WTC11 (cell line): ENCODE measurements around the gene PAPLN. TPM values are rescaled to one million over a fixed set of nuclear protein-coding genes. Genes with fewer than 3 reads are reported as not detected.

Experiments used
- ATAC-seq: fragments of 200-7000 bp; cut with Tn5 transposase; 2 replicates; pipeline ENCODE4 v1.10.0; 2021; ENCODE audit warnings: mild to moderate bottlenecking, moderate library complexity
- CTCF ChIA-PET: fragments of 300-600 bp; sonication (Branson Sonifier 250); formaldehyde crosslinking; loops from one replicate; lab custom pipeline; 2021; ENCODE audit warnings: antibody characterized with exemption; lab: Charles Lee
- POLR2A ChIA-PET: fragments of 350-600 bp; sonication (Branson Sonifier 250); formaldehyde crosslinking; loops from one replicate; lab custom pipeline; 2021; ENCODE audit warnings: antibody characterized with exemption; lab: Charles Lee
- DNase-seq: peaks from one replicate; pipeline ENCODE4 v3.0.0; 2021; ENCODE audit warnings: low spot score
- H3K27ac Mint-ChIP-seq: 2 replicates; pipeline ENCODE4 v1.8.0; 2021; ENCODE audit warnings: mixed read lengths
- H3K27me3 Mint-ChIP-seq: 2 replicates; pipeline ENCODE4 v1.8.0; 2021; ENCODE audit warnings: low read depth, mild to moderate bottlenecking, moderate library complexity, mixed read lengths
- H3K36me3 Mint-ChIP-seq: 2 replicates; pipeline ENCODE4 v1.8.0; 2021; ENCODE audit warnings: mixed read lengths
- H3K4me1 Mint-ChIP-seq: 2 replicates; pipeline ENCODE4 v1.8.0; 2022; ENCODE audit warnings: mixed read lengths
- H3K4me3 Mint-ChIP-seq: 2 replicates; pipeline ENCODE4 v1.8.0; 2021; ENCODE audit warnings: mild to moderate bottlenecking, moderate library complexity, mixed read lengths
- H3K9me3 Mint-ChIP-seq: 2 replicates; pipeline ENCODE4 v1.8.0; 2021; ENCODE audit warnings: mixed read lengths
- ELF4 ChIP-seq: sonication (generic); formaldehyde crosslinking; IDR thresholded peaks from 2 replicates; pipeline ENCODE4 v1.8.1; 2022; ENCODE audit warnings: low read depth, mild to moderate bottlenecking, moderate library complexity, missing genetic modification reagents
- NFYB ChIP-seq: sonication (generic); formaldehyde crosslinking; conservative IDR thresholded peaks from 2 replicates; pipeline ENCODE4 v1.8.0; 2022; ENCODE audit warnings: low read depth, missing genetic modification reagents
- TP53 ChIP-seq: sonication (generic); formaldehyde crosslinking; IDR thresholded peaks from 2 replicates; pipeline ENCODE4 v1.8.1; 2023; ENCODE audit warnings: mild to moderate bottlenecking, missing genetic modification reagents
- total RNA-seq: library from RNA; stranded (reverse); gene quantifications from 3 replicates; pipeline ENCODE4 v1.2.3, GENCODE V29; 2021
- TF ChIP-seq, protein P1 (sequence below): sonication (generic); formaldehyde crosslinking; IDR thresholded peaks from 2 replicates; pipeline ENCODE4 v1.8.0; 2023; ENCODE audit warnings: missing genetic modification reagents
- TF ChIP-seq, protein P2 (sequence below): sonication (generic); formaldehyde crosslinking; conservative IDR thresholded peaks from 2 replicates; pipeline ENCODE4 v1.8.1; 2022; ENCODE audit warnings: mild to moderate bottlenecking, missing genetic modification reagents
- TF ChIP-seq, protein P3 (sequence below): sonication (generic); formaldehyde crosslinking; IDR thresholded peaks from 2 replicates; pipeline ENCODE4 v1.8.0; 2023; ENCODE audit warnings: mild to moderate bottlenecking, missing genetic modification reagents
- TF ChIP-seq, protein P4 (sequence below): fragments of 250-450 bp; sonication (Bioruptor Pico); IDR thresholded peaks from 2 replicates; pipeline ENCODE4 v1.9.0; 2021; ENCODE audit warnings: mild to moderate bottlenecking, borderline replicate concordance
- TF ChIP-seq, protein P5 (sequence below): sonication (generic); formaldehyde crosslinking; conservative IDR thresholded peaks from 2 replicates; pipeline ENCODE4 v1.8.1; 2023; ENCODE audit warnings: mild to moderate bottlenecking, low read depth, missing genetic modification reagents, moderate library complexity
- TF ChIP-seq, protein P6 (sequence below): sonication (generic); formaldehyde crosslinking; IDR thresholded peaks from 2 replicates; pipeline ENCODE4 v1.8.1; 2022; ENCODE audit warnings: missing genetic modification reagents, borderline replicate concordance
- TF ChIP-seq, protein P7 (sequence below): fragments of 250-450 bp; sonication (Bioruptor Pico); IDR thresholded peaks from 2 replicates; pipeline ENCODE4 v1.9.0; 2021; ENCODE audit warnings: mild to moderate bottlenecking
- TF ChIP-seq, protein P8 (sequence below): sonication (generic); formaldehyde crosslinking; IDR thresholded peaks from 2 replicates; pipeline ENCODE4 v1.8.1; 2023; ENCODE audit warnings: mild to moderate bottlenecking, missing genetic modification reagents, borderline replicate concordance
- TF ChIP-seq, protein P9 (sequence below): sonication (generic); formaldehyde crosslinking; IDR thresholded peaks from 2 replicates; pipeline ENCODE4 v1.8.1; 2022; ENCODE audit warnings: mild to moderate bottlenecking, moderate library complexity, missing genetic modification reagents
- TF ChIP-seq, protein P10 (sequence below): sonication (generic); formaldehyde crosslinking; IDR thresholded peaks from 2 replicates; pipeline ENCODE4 v1.8.1; 2022; ENCODE audit warnings: low read depth, missing genetic modification reagents, borderline replicate concordance

The PAPLN gene
- total RNA-seq, 1 experiment from 2014 or later, result 9.3 TPM

DNA sequence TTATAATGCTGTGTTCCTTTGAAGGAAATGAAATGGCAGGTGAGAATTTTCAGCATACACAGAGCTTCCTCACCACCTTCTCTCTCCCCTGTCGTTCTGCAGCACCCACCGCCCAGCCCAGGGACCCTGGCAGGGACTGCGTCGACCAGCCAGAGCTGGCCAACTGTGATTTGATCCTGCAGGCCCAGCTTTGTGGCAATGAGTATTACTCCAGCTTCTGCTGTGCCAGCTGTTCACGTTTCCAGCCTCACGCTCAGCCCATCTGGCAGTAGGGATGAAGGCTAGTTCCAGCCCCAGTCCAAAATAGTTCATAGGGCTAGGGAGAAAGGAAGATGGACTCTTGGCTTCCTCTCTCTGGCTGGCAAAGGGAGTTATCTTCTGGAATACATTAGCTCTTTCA, 35.1 kb downstream of the PAPLN start (continued):
- TF ChIP-seq, protein P1, sequence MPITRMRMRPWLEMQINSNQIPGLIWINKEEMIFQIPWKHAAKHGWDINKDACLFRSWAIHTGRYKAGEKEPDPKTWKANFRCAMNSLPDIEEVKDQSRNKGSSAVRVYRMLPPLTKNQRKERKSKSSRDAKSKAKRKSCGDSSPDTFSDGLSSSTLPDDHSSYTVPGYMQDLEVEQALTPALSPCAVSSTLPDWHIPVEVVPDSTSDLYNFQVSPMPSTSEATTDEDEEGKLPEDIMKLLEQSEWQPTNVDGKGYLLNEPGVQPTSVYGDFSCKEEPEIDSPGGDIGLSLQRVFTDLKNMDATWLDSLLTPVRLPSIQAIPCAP (CRISPR knock-in tag), result no peak
- TF ChIP-seq, protein P2, sequence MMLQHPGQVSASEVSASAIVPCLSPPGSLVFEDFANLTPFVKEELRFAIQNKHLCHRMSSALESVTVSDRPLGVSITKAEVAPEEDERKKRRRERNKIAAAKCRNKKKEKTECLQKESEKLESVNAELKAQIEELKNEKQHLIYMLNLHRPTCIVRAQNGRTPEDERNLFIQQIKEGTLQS (CRISPR knock-in tag), result no peak
- no peak for TF ChIP-seq TP53 (CRISPR knock-in tag)
- TF ChIP-seq, all 79 proteins: peak for 0

DNA sequence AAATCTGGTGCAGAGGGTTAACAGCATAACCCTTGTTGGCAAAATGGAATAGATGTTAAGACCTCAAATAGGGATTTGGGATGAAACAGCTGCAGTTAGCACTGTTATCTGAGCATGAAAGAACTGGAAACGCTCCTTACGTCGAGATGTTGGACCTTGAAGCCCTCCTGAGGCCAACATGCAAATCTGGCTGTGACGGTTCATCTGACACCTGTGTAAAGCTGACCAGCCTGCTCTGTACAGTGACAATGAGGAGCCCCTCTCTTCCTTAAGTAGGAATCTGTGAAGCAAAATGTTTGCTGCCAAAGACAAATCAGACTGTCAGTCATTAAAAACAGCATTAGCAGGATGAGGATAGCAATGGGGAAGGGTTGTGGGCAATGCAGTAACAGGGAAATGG, 36.5 kb downstream of the PAPLN start:
- POLR2A ChIA-PET, result no interaction called here
- no peak overlapping the region for H3K4me3 Mint-ChIP-seq
- H3K9me3 Mint-ChIP-seq, result no peaks in the 10 kb centered on the region
- peaks cover 8% of the 10 kb centered on the region for H3K4me1 Mint-ChIP-seq
- peak overlapping the region; percentile 44; the same call in 1 of the 2 replicates for H3K27ac Mint-ChIP-seq
- H3K27me3 Mint-ChIP-seq, result no peaks in the 10 kb centered on the region
- peaks cover 14% of the 10 kb centered on the region for H3K36me3 Mint-ChIP-seq
- no peak for ATAC-seq
- CTCF ChIA-PET, result no interaction called here
- DNase-seq, result no peak
- TF ChIP-seq, protein P3, sequence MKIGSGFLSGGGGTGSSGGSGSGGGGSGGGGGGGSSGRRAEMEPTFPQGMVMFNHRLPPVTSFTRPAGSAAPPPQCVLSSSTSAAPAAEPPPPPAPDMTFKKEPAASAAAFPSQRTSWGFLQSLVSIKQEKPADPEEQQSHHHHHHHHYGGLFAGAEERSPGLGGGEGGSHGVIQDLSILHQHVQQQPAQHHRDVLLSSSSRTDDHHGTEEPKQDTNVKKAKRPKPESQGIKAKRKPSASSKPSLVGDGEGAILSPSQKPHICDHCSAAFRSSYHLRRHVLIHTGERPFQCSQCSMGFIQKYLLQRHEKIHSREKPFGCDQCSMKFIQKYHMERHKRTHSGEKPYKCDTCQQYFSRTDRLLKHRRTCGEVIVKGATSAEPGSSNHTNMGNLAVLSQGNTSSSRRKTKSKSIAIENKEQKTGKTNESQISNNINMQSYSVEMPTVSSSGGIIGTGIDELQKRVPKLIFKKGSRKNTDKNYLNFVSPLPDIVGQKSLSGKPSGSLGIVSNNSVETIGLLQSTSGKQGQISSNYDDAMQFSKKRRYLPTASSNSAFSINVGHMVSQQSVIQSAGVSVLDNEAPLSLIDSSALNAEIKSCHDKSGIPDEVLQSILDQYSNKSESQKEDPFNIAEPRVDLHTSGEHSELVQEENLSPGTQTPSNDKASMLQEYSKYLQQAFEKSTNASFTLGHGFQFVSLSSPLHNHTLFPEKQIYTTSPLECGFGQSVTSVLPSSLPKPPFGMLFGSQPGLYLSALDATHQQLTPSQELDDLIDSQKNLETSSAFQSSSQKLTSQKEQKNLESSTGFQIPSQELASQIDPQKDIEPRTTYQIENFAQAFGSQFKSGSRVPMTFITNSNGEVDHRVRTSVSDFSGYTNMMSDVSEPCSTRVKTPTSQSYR (CRISPR knock-in tag), result no peak
- TF ChIP-seq TP53 (CRISPR knock-in tag) (no peak), NFYB (CRISPR knock-in tag) (no peak), ELF4 (CRISPR knock-in tag) (no peak)
- TF ChIP-seq, protein P4, sequence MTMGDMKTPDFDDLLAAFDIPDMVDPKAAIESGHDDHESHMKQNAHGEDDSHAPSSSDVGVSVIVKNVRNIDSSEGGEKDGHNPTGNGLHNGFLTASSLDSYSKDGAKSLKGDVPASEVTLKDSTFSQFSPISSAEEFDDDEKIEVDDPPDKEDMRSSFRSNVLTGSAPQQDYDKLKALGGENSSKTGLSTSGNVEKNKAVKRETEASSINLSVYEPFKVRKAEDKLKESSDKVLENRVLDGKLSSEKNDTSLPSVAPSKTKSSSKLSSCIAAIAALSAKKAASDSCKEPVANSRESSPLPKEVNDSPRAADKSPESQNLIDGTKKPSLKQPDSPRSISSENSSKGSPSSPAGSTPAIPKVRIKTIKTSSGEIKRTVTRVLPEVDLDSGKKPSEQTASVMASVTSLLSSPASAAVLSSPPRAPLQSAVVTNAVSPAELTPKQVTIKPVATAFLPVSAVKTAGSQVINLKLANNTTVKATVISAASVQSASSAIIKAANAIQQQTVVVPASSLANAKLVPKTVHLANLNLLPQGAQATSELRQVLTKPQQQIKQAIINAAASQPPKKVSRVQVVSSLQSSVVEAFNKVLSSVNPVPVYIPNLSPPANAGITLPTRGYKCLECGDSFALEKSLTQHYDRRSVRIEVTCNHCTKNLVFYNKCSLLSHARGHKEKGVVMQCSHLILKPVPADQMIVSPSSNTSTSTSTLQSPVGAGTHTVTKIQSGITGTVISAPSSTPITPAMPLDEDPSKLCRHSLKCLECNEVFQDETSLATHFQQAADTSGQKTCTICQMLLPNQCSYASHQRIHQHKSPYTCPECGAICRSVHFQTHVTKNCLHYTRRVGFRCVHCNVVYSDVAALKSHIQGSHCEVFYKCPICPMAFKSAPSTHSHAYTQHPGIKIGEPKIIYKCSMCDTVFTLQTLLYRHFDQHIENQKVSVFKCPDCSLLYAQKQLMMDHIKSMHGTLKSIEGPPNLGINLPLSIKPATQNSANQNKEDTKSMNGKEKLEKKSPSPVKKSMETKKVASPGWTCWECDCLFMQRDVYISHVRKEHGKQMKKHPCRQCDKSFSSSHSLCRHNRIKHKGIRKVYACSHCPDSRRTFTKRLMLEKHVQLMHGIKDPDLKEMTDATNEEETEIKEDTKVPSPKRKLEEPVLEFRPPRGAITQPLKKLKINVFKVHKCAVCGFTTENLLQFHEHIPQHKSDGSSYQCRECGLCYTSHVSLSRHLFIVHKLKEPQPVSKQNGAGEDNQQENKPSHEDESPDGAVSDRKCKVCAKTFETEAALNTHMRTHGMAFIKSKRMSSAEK, result no peak
- TF ChIP-seq, protein P5, sequence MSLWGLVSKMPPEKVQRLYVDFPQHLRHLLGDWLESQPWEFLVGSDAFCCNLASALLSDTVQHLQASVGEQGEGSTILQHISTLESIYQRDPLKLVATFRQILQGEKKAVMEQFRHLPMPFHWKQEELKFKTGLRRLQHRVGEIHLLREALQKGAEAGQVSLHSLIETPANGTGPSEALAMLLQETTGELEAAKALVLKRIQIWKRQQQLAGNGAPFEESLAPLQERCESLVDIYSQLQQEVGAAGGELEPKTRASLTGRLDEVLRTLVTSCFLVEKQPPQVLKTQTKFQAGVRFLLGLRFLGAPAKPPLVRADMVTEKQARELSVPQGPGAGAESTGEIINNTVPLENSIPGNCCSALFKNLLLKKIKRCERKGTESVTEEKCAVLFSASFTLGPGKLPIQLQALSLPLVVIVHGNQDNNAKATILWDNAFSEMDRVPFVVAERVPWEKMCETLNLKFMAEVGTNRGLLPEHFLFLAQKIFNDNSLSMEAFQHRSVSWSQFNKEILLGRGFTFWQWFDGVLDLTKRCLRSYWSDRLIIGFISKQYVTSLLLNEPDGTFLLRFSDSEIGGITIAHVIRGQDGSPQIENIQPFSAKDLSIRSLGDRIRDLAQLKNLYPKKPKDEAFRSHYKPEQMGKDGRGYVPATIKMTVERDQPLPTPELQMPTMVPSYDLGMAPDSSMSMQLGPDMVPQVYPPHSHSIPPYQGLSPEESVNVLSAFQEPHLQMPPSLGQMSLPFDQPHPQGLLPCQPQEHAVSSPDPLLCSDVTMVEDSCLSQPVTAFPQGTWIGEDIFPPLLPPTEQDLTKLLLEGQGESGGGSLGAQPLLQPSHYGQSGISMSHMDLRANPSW, result no peak
- TF ChIP-seq, protein P6, sequence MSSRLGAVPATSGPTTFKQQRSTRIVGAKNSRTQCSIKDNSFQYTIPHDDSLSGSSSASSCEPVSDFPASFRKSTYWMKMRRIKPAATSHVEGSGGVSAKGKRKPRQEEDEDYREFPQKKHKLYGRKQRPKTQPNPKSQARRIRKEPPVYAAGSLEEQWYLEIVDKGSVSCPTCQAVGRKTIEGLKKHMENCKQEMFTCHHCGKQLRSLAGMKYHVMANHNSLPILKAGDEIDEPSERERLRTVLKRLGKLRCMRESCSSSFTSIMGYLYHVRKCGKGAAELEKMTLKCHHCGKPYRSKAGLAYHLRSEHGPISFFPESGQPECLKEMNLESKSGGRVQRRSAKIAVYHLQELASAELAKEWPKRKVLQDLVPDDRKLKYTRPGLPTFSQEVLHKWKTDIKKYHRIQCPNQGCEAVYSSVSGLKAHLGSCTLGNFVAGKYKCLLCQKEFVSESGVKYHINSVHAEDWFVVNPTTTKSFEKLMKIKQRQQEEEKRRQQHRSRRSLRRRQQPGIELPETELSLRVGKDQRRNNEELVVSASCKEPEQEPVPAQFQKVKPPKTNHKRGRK (CRISPR knock-in tag), result no peak
- TF ChIP-seq, protein P7, sequence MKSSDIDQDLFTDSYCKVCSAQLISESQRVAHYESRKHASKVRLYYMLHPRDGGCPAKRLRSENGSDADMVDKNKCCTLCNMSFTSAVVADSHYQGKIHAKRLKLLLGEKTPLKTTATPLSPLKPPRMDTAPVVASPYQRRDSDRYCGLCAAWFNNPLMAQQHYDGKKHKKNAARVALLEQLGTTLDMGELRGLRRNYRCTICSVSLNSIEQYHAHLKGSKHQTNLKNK, result no peak
- TF ChIP-seq, protein P1 (CRISPR knock-in tag), result no peak
- TF ChIP-seq, protein P8, sequence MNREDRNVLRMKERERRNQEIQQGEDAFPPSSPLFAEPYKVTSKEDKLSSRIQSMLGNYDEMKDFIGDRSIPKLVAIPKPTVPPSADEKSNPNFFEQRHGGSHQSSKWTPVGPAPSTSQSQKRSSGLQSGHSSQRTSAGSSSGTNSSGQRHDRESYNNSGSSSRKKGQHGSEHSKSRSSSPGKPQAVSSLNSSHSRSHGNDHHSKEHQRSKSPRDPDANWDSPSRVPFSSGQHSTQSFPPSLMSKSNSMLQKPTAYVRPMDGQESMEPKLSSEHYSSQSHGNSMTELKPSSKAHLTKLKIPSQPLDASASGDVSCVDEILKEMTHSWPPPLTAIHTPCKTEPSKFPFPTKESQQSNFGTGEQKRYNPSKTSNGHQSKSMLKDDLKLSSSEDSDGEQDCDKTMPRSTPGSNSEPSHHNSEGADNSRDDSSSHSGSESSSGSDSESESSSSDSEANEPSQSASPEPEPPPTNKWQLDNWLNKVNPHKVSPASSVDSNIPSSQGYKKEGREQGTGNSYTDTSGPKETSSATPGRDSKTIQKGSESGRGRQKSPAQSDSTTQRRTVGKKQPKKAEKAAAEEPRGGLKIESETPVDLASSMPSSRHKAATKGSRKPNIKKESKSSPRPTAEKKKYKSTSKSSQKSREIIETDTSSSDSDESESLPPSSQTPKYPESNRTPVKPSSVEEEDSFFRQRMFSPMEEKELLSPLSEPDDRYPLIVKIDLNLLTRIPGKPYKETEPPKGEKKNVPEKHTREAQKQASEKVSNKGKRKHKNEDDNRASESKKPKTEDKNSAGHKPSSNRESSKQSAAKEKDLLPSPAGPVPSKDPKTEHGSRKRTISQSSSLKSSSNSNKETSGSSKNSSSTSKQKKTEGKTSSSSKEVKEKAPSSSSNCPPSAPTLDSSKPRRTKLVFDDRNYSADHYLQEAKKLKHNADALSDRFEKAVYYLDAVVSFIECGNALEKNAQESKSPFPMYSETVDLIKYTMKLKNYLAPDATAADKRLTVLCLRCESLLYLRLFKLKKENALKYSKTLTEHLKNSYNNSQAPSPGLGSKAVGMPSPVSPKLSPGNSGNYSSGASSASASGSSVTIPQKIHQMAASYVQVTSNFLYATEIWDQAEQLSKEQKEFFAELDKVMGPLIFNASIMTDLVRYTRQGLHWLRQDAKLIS (CRISPR knock-in tag), result no peak
- TF ChIP-seq, protein P9, sequence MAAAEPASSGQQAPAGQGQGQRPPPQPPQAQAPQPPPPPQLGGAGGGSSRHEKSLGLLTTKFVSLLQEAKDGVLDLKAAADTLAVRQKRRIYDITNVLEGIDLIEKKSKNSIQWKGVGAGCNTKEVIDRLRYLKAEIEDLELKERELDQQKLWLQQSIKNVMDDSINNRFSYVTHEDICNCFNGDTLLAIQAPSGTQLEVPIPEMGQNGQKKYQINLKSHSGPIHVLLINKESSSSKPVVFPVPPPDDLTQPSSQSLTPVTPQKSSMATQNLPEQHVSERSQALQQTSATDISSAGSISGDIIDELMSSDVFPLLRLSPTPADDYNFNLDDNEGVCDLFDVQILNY (CRISPR knock-in tag), result no peak
- TF ChIP-seq, protein P10, sequence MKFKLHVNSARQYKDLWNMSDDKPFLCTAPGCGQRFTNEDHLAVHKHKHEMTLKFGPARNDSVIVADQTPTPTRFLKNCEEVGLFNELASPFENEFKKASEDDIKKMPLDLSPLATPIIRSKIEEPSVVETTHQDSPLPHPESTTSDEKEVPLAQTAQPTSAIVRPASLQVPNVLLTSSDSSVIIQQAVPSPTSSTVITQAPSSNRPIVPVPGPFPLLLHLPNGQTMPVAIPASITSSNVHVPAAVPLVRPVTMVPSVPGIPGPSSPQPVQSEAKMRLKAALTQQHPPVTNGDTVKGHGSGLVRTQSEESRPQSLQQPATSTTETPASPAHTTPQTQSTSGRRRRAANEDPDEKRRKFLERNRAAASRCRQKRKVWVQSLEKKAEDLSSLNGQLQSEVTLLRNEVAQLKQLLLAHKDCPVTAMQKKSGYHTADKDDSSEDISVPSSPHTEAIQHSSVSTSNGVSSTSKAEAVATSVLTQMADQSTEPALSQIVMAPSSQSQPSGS (CRISPR knock-in tag), result no peak
